HCT116 (cell line): ENCODE measurements around the gene IL17C. TPM values are rescaled to one million over a fixed set of nuclear protein-coding genes. Genes with fewer than 3 reads are reported as not detected.

Experiments used
- ATAC-seq: fragments of 200-7000 bp; cut with Tn5 transposase; 2 replicates; pipeline ENCODE4 v1.9.1; 2020; ENCODE audit warnings: mild to moderate bottlenecking, moderate library complexity
- BruUV-seq: library from RNA; stranded (reverse); fragments of 400-500 nt; replicated peaks from 2 replicates; lab custom pipeline; 2021; lab: Mats Ljungman, UMichigan
- CTCF ChIA-PET: fragments of 300-600 bp; sonication (Branson Sonifier 250); formaldehyde crosslinking; loops from one replicate; lab custom pipeline; 2021; ENCODE audit warnings: antibody characterized with exemption; lab: Charles Lee
- POLR2A ChIA-PET: fragments of 300-600, 350-600 bp; sonication (Branson Sonifier 250); formaldehyde crosslinking; loops from one replicate; lab custom pipeline; 2021; ENCODE audit warnings: antibody characterized with exemption; lab: Charles Lee
- RAD21 ChIA-PET, 2 experiments: fragments of 300-600 bp; sonication (Branson Sonifier 250); formaldehyde crosslinking; loops; one replicate each; lab custom pipeline; 2023; ENCODE audit warnings: low total read pairs in 2 of 2; ENCODE audit not compliant: uncharacterized antibody in 2 of 2, unreplicated experiment in 2 of 2, low non-redundant PET in 1 of 2; lab: Charles Lee
- DNase-seq: peaks from one replicate; pipeline ENCODE4 v3.0.0-alpha.2; 2010; ENCODE audit warnings: low read depth, low spot score
- H2AFZ ChIP-seq: fragments of 200-600 bp; shearing (Covaris generic), sonication (generic); 2 replicates; pipeline ENCODE4 v1.6.1; 2017; ENCODE audit warnings: low read depth, mixed run types, mixed read lengths, antibody characterized with exemption, low read length; ENCODE audit not compliant: poor library complexity, severe bottlenecking
- H3K27ac ChIP-seq: 2 replicates; pipeline ENCODE4 v1.5.1; 2012; ENCODE audit warnings: low read depth, low read length
- H3K27me3 ChIP-seq: fragments of 200-600 bp; sonication (generic); 2 replicates; pipeline ENCODE4 v1.6.1; 2016; ENCODE audit warnings: mixed run types, low read length, mixed read lengths; ENCODE audit not compliant: insufficient read depth
- H3K36me3 ChIP-seq, 2 experiments: fragments of 200-500 bp in 1 of 2; fragments of 200-600 bp in 1 of 2; sonication (Bioruptor generic) in 1 of 2; sonication (generic) in 1 of 2; 2 replicates each; pipeline versions ENCODE4 v1.5.1 to v1.6.1; 2014 to 2016; ENCODE audit warnings: low read length in 2 of 2, inconsistent platforms in 1 of 2, mixed read lengths in 1 of 2, mixed run types in 1 of 2; ENCODE audit not compliant: insufficient read depth in 2 of 2, control insufficient read depth in 1 of 2
- H3K4me1 ChIP-seq, 2 experiments: fragments of 200-600 bp in 1 of 2; sonication (generic) in 1 of 2; 2 replicates each; pipeline versions ENCODE4 v1.5.1 to v1.6.1; 2012 to 2017; ENCODE audit warnings: low read length in 2 of 2, inconsistent platforms in 1 of 2, mild to moderate bottlenecking in 1 of 2, mixed read lengths in 1 of 2, mixed run types in 1 of 2, moderate library complexity in 1 of 2; ENCODE audit not compliant: insufficient read depth in 2 of 2, control insufficient read depth in 1 of 2
- H3K4me2 ChIP-seq: fragments of 200-600 bp; sonication (generic); 2 replicates; pipeline ENCODE4 v1.6.1; 2017; ENCODE audit warnings: mixed run types, low read length, mixed read lengths
- H3K4me3 ChIP-seq, 2 experiments: fragments of 200-600 bp in 1 of 2; sonication (generic) in 1 of 2; replicated peaks in 1 of 2; 2 replicates each; pipeline ENCODE4 v1.5.1; 2011 to 2016; ENCODE audit warnings: low read length in 2 of 2, control low read depth in 1 of 2, low read depth in 1 of 2, mild to moderate bottlenecking in 1 of 2, mixed read lengths in 1 of 2, mixed run types in 1 of 2
- H3K79me2 ChIP-seq: fragments of 200-600 bp; sonication (generic); 2 replicates; pipeline ENCODE4 v1.6.1; 2017; ENCODE audit warnings: mild to moderate bottlenecking, mixed run types, low read length, moderate library complexity, mixed read lengths; ENCODE audit not compliant: insufficient read depth
- H3K9ac ChIP-seq: fragments of 200-600 bp; sonication (generic); 2 replicates; pipeline ENCODE4 v1.6.1; 2016; ENCODE audit warnings: low read length, mixed read lengths
- H3K9me2 ChIP-seq: fragments of 200-600 bp; sonication (generic), shearing (Covaris generic); 2 replicates; pipeline ENCODE4 v1.6.1; 2017; ENCODE audit warnings: mixed run types, mild to moderate bottlenecking, moderate library complexity; ENCODE audit not compliant: insufficient read depth
- H3K9me3 ChIP-seq, 2 experiments: fragments of 200-500 bp in 1 of 2; fragments of 200-600 bp in 1 of 2; sonication (Bioruptor generic) in 1 of 2; sonication (generic) in 1 of 2; 2 replicates each; pipeline ENCODE4 v1.6.1; 2014 to 2017; ENCODE audit warnings: low read length in 2 of 2, mixed read lengths in 2 of 2, inconsistent platforms in 1 of 2, low read depth in 1 of 2, mild to moderate bottlenecking in 1 of 2, mixed run types in 1 of 2, moderate library complexity in 1 of 2; ENCODE audit not compliant: control insufficient read depth in 1 of 2, insufficient read depth in 1 of 2
- H4K20me1 ChIP-seq: fragments of 200-600 bp; sonication (generic), shearing (Covaris generic); 2 replicates; pipeline ENCODE4 v1.6.1; 2017; ENCODE audit warnings: mixed run types, mild to moderate bottlenecking, moderate library complexity; ENCODE audit not compliant: insufficient read depth
- EZH2phosphoT487 ChIP-seq: fragments of 200-600 bp; IDR thresholded peaks from 2 replicates; pipeline ENCODE4 v1.6.1; 2018; ENCODE audit warnings: antibody characterized with exemption, borderline replicate concordance
- JUND ChIP-seq: IDR thresholded peaks from 2 replicates; pipeline ENCODE4 v1.6.1; 2012
- SIN3A ChIP-seq: IDR thresholded peaks from 2 replicates; pipeline ENCODE4 v1.6.1; 2012; ENCODE audit warnings: low read depth
- SP1 ChIP-seq: IDR thresholded peaks from 2 replicates; pipeline ENCODE4 v1.6.1; 2012; ENCODE audit warnings: low read depth
- ZNF274 ChIP-seq: fragments of 200-500 bp; sonication (Bioruptor generic); IDR thresholded peaks from 2 replicates; pipeline ENCODE4 v1.6.1; 2014; ENCODE audit warnings: mild to moderate bottlenecking, low read depth, low read length, inconsistent platforms
- intact Hi-C: fragments of 100-400 bp; cut with micrococcal nuclease; formaldehyde crosslinking; loops from 2 replicates; pipeline ENCODE4 v1.10.0; 2022
- total RNA-seq: library from RNA; stranded (reverse); gene quantifications from one replicate; pipeline ENCODE4 v1.2.1, GENCODE V29; 2021; ENCODE audit not compliant: unreplicated experiment
- TF ChIP-seq, protein P1 (sequence below): IDR thresholded peaks from 2 replicates; pipeline ENCODE4 v1.6.1; 2012; ENCODE audit warnings: low read depth
- TF ChIP-seq, protein P2 (sequence below), 3 experiments: fragments of 200-600 bp in 1 of 3; sonication (generic) in 1 of 3; IDR thresholded peaks in 2 of 3; conservative IDR thresholded peaks in 1 of 3; 2 replicates each; pipeline ENCODE4 v1.5.1; 2012 to 2017; ENCODE audit warnings: low read depth in 2 of 3, low read length in 2 of 3, antibody characterized with exemption in 1 of 3, borderline replicate concordance in 1 of 3, control low read depth in 1 of 3, mild to moderate bottlenecking in 1 of 3, mixed read lengths in 1 of 3, mixed run types in 1 of 3, moderate library complexity in 1 of 3; ENCODE audit not compliant: insufficient read depth in 1 of 3
- TF ChIP-seq, protein P3 (sequence below): IDR thresholded peaks from 2 replicates; pipeline ENCODE4 v1.6.1; 2011; ENCODE audit warnings: mild to moderate bottlenecking, low read length, moderate library complexity; ENCODE audit not compliant: insufficient replicate concordance; ENCODE audit errors: extremely low read depth

The IL17C gene
- total RNA-seq, 1 experiment from 2014 or later, result not detected

DNA sequence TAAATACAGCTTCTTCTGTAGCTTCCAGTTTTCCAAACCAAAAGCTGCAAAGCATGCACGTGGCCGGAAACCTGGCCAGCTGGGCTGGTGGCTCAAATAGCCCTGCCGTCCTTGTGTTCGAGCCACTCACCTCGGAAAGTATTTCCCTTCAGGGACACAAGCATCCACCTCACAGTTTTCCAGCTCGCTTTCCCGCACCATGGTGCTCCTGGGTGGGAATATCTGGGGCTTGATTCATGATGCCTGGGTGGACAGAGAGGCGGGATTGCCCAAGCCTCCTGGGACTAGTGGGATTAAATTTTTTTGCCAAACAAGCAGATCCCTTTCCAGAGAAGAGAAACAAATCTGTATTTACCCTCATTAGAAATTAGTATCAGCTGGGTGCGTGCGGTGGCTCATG, 31.6 kb downstream of the IL17C start:
- no peaks in the 10 kb centered on the region for H4K20me1 ChIP-seq
- H3K9me2 ChIP-seq, result no peaks in the 10 kb centered on the region
- DNase-seq (no peak), ATAC-seq (no peak)
- no peak overlapping the region for H2AFZ ChIP-seq
- TF ChIP-seq SP1, result no peak
- TF ChIP-seq, protein P1, sequence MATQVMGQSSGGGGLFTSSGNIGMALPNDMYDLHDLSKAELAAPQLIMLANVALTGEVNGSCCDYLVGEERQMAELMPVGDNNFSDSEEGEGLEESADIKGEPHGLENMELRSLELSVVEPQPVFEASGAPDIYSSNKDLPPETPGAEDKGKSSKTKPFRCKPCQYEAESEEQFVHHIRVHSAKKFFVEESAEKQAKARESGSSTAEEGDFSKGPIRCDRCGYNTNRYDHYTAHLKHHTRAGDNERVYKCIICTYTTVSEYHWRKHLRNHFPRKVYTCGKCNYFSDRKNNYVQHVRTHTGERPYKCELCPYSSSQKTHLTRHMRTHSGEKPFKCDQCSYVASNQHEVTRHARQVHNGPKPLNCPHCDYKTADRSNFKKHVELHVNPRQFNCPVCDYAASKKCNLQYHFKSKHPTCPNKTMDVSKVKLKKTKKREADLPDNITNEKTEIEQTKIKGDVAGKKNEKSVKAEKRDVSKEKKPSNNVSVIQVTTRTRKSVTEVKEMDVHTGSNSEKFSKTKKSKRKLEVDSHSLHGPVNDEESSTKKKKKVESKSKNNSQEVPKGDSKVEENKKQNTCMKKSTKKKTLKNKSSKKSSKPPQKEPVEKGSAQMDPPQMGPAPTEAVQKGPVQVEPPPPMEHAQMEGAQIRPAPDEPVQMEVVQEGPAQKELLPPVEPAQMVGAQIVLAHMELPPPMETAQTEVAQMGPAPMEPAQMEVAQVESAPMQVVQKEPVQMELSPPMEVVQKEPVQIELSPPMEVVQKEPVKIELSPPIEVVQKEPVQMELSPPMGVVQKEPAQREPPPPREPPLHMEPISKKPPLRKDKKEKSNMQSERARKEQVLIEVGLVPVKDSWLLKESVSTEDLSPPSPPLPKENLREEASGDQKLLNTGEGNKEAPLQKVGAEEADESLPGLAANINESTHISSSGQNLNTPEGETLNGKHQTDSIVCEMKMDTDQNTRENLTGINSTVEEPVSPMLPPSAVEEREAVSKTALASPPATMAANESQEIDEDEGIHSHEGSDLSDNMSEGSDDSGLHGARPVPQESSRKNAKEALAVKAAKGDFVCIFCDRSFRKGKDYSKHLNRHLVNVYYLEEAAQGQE, result no peak
- TF ChIP-seq, protein P2, sequence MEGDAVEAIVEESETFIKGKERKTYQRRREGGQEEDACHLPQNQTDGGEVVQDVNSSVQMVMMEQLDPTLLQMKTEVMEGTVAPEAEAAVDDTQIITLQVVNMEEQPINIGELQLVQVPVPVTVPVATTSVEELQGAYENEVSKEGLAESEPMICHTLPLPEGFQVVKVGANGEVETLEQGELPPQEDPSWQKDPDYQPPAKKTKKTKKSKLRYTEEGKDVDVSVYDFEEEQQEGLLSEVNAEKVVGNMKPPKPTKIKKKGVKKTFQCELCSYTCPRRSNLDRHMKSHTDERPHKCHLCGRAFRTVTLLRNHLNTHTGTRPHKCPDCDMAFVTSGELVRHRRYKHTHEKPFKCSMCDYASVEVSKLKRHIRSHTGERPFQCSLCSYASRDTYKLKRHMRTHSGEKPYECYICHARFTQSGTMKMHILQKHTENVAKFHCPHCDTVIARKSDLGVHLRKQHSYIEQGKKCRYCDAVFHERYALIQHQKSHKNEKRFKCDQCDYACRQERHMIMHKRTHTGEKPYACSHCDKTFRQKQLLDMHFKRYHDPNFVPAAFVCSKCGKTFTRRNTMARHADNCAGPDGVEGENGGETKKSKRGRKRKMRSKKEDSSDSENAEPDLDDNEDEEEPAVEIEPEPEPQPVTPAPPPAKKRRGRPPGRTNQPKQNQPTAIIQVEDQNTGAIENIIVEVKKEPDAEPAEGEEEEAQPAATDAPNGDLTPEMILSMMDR (IDR thresholded peaks at IDR 0.05 in 2 of 3, conservative IDR thresholded peaks at IDR 0.05 in 1 of 3; ENCODE audit: borderline replicate concordance in 1 of 3, insufficient read depth in 1 of 3, low read depth in 2 of 3, low read length in 2 of 3), result no peak
- no peak for TF ChIP-seq ZNF274
- no peak for TF ChIP-seq SIN3A
- TF ChIP-seq JUND, result no peak
- TF ChIP-seq, protein P3, sequence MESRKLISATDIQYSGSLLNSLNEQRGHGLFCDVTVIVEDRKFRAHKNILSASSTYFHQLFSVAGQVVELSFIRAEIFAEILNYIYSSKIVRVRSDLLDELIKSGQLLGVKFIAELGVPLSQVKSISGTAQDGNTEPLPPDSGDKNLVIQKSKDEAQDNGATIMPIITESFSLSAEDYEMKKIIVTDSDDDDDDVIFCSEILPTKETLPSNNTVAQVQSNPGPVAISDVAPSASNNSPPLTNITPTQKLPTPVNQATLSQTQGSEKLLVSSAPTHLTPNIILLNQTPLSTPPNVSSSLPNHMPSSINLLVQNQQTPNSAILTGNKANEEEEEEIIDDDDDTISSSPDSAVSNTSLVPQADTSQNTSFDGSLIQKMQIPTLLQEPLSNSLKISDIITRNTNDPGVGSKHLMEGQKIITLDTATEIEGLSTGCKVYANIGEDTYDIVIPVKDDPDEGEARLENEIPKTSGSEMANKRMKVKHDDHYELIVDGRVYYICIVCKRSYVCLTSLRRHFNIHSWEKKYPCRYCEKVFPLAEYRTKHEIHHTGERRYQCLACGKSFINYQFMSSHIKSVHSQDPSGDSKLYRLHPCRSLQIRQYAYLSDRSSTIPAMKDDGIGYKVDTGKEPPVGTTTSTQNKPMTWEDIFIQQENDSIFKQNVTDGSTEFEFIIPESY, result no peak
- TF ChIP-seq EZH2phosphoT487, result no peak
- no peaks in the 10 kb centered on the region for H3K27me3 ChIP-seq
- CTCF ChIA-PET, result interaction anchor here (1.0 to 1.2 kb wide), 2 partner anchors 11 to 68 kb away, joined by 3 read pairs; no protein-coding TSS in a partner anchor
- H3K79me2 ChIP-seq, result no peaks in the 10 kb centered on the region
- RAD21 ChIA-PET, result no interaction called here
- no peaks in the 10 kb centered on the region for H3K36me3 ChIP-seq
- no peak overlapping the region for H3K9ac ChIP-seq
- POLR2A ChIA-PET, result no interaction called here
- no peak overlapping the region for H3K27ac ChIP-seq
- H3K9me3 ChIP-seq, result no peaks in the 10 kb centered on the region
- BruUV-seq, result no TSS peak
- no peak overlapping the region for H3K4me3 ChIP-seq
- intact Hi-C loops, result no loop called here
- peaks cover 0 to 3% of the 10 kb centered on the region in 2 experiments; a peak in 1 of 4 replicates for H3K4me1 ChIP-seq
- H3K4me2 ChIP-seq, result no peak overlapping the region
